HG03159 (cell line): ENCODE measurements around the gene MED13L.

Source experiments
- ATAC-seq: cut with Tn5 transposase; IDR thresholded peaks from one replicate; pipeline ENCODE4 v1.9.1; 2021; ENCODE audit warnings: mild to moderate bottlenecking, moderate library complexity; ENCODE audit not compliant: unreplicated experiment

Gene MED13L

DNA sequence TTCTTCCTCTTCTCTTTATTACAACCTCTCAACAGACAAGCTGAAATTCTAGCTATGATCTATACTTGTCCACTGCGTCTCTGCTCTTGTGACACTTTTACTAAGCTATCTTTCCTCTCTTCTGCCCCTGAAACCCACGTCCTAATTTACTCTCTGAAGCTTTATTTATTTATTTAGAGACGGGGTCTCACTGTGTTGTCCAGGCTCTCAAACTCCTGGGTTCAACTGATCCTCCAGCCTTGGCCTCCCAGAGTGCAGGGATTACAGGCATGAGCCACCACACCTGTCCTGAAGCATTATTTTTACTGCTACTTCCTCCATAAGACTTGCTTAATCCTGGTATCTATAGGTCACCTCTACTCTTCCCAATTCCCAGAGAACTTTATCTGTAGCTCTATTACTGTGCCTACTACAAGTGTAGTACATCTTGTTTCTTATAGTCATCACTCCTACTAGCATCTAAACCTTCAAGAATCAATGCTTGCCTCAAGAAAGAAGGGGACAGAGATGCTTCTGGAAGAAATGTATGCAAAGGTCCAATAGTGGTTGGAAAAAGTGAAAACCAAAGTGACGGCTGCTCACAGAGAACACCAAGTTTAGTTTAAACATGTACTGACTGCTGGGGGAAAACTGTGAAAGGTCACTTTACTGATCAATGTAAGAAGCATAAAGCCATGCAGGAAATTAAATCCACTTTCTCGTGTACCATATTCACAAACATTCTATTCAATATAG is 61.3 kb downstream of the MED13L start:
- ATAC-seq = no peak

GRCh38 chr12:116215023-116215422 is 62.5 kb downstream of the MED13L start:
- no peak for ATAC-seq

DNA sequence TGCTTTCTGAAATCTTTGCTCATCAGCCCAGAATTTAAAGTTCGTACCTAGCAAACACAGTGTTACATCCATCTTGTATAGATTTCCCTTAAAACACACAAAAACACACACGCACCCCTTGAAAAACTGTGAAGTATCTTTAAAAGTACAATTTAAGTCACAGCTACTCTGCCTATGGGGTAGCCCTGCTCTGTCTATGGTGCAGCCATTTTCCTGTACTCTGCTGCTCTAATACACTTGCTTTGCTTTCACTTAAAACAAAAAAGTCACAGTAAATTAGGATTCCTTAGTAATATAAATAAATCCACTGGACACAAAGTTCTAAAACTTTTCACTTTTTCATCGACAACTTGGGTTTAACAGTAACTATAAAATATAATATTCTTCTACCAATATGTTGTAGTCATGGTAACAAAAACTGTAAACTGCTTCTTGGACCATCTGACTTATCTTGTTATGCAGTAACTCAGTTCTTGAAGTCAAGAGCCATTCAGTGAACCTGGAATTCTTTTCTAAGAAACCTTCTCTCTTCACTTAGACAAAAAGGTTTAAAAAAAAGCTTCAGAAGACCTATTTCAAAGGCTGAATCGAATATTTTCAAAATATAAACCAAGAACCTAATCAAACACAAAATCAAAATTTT is 63.5 kb downstream of the MED13L start:
- ATAC-seq = no peak

DNA sequence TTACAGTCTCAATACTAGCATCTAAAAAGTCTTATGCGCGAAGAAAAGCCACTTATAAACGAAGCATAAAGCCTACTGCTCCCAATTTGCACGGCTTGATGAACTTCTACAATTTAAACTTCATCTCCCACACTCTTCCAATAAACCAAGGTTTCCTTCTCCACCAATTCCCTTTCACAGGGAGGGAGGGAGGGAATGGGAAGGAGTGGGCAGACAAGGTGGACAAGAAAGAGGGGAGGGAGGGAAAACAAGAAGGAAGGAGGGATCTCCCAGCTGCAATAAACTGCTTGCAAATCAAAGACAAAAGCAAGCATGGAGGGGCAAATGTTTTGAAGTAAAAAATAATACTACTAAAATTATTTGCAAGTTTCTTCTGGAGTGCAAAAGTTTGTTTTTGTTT is 64.5 kb downstream of the MED13L start:
- no peak for ATAC-seq

DNA sequence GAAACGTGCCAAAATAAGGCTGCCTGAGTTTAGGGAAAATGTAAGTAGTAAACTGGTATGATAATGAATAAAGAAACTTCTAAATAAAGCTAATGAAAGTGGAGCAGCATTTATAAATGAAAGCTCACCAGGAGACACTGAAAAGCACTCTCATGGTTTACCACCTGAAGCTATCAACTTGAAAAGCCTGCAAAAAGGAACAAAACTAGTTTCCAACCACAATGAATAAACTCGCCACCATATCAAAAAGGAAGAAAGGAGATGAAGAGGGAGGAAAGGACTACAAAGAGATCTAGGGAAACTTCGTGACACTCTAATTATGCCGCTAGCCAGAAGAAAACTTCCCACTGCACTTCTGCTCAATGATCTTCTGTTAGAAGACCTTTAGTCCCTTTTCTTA is 66.7 kb downstream of the MED13L start:
- no peak for ATAC-seq

DNA sequence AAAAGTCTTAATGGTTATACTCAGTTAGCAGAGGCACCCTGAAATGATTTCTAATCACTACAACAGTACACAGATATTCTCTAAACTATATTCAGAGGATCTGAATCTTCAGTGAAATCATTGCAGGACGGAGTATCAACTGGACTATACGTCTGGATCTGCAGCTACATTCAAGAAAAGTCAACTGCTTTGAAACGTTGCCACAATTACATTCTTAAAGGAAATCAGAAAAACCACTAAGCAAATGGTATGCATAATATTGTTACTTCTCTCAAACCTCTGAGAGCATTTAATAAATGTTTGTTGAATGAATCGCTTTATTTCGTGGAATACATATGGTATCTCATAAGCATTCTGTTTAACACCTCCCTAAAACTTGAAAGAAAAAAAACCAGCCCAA is 67.4 kb downstream of the MED13L start:
- no peak for ATAC-seq

DNA sequence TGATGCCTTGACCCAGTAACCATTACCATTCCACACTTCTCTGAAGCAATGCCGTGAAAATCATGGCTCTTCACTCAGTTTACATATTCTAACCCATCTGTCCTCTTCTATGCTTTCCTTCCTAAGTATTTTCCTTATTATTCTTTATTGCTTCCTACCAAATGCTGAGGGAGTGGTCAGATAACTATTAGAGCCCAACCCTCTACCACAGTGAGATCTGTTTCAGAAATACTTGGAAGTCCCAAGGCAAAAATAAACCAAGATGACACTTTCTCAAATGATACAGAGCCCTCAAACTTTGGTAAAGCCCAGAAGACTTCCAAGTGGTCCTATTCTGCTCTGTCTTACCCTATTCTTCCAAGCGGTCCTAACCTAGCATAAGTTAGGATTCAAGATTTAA is 68.0 kb downstream of the MED13L start:
- no peak for ATAC-seq

DNA sequence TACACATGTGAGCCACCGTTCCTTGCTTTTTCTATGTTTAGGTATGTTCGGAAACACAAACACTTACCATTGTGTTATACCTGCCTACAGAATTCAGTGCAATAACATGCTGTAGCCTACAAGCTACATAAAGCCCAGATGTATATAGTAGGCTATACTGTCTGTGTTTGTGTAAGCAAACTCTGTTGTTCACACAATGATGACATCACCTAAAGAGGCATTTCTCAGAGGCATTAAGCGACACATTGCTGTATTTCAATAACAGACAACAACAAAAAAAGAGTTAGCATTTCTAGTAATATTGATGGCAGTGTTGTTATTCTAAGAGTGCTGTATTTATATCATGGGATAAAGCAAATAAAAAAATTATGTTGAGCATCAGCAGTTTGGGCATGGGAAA is 70.2 kb downstream of the MED13L start:
- no peak for ATAC-seq

DNA sequence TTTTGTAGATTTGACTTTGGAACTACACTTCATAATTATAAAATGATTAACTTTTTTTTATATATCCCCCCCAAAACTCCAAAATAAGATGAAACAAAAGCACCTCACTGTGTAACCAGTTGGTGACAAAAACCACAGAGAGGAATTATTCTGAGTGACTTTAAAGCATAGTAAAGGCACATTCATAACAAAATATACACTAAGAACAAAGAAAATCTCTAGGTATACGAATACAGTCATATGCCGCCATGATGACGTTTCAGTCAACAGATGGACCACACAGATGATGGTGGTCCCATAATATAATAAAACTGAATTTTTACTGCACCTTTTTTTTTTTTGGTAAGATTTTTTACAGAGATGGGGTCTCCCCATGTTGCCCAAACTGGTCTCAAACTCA is 70.7 kb downstream of the MED13L start:
- ATAC-seq = no peak

- ATAC-seq = no peak
Observed at GRCh38 chr12:116204785-116205184, 72.7 kb downstream of the MED13L start.

GRCh38 chr12:116204169-116204568 is 73.3 kb downstream of the MED13L start:
- ATAC-seq = no peak

DNA sequence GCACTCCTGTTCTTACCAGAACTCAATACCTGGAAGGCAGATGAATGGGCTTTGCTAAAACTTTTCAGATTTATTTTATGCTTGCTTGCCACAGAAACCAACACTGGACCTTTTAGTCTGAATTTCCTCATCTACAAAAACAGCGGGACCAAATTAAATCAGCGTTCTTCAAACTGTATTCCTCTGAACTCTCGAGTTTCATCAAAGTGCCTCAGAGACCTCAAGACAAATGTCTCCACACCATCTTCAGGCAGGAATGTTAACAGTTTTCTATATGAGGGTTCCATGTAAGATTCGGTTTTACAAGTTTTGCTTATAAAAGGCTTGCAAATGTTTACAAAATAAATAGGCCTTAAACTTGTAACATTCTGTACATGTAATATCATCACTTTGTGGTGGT is 74.6 kb downstream of the MED13L start:
- no peak for ATAC-seq

- no peak for ATAC-seq
Observed at GRCh38 chr12:116202433-116202832, 75.1 kb downstream of the MED13L start.

GRCh38 chr12:116201908-116202307 is 75.6 kb downstream of the MED13L start:
- ATAC-seq = no peak

- ATAC-seq = no peak
Observed at GRCh38 chr12:116201359-116201758, 76.1 kb downstream of the MED13L start.

DNA sequence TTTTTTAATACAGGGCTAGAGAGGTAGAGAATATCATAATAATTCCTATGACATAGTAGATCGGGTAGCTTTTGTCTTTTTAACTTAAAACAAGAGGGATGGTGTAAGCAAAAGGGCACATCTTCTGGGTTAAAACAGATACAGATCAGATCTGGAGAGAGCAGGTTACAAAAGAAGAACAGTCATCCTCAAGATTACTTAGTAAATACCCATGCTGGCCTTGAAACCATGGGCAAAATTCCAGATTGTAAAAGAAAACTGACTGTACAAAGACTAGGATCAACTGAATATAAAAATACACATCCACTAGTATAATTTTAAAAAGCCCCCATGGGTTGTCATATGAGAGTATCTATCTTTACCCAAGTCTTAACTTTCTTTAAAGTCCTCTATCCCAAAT is 76.7 kb downstream of the MED13L start:
- no peak for ATAC-seq

- no peak for ATAC-seq
Observed at GRCh38 chr12:116199160-116199706, 78.3 kb downstream of the MED13L start.

GRCh38 chr12:116196752-116197718 is 80.5 kb downstream of the MED13L start:
- no peak for ATAC-seq

DNA sequence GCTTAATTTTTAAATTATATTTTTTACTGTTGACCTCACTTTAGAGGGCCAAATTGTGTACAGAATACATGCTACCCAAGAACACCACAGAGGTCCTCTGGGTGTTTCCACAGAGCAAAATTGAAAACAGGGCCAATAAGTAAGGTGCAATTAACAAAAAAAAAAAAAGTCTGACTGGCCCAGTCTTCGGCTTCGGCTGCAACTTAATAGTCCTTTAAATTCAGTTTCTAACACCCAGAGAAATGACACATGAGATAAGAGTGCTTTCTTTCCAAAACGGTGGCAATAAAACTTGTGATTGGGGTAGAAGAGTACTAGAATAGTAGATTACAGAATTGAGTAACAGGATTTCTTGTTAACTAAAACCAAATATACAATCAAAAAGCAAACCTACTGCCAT is 81.3 kb downstream of the MED13L start:
- ATAC-seq = no peak

DNA sequence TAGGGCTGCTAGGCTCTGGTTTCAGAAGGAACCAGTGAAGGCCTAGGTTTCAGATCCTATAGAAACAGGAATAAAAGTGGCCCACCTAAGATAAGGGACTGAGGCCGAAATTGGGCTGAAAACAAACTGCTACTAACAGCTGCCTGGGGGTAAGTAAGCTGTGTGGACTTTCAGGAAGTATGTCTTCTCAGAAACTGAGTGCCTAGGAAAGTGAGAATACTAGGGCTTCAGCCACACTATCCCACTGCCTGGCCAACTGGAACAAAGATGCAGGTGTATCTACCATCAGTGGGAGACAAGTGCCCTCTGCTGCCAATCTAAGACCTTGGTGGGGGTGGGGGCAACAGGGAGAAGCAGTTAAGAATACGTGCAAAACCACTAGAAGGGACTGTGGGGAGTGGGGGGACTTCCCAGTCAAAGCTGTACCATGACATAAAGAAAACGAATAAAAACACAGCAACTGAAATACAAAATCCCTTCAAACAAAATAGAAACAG is 82.5 kb downstream of the MED13L start:
- peak; percentile 79 for ATAC-seq

- ATAC-seq = no peak
Observed at GRCh38 chr12:116189692-116190091, 87.8 kb downstream of the MED13L start.
